H9 (cell line): ENCODE results near the gene APOL4. TPM values are rescaled to one million over a fixed set of nuclear protein-coding genes. Genes with fewer than 3 reads are reported as not detected.
A peak's percentile ranks its signal among the peaks of the same experiment; 100 is the strongest.

ENCODE experiments used
- DNase-seq: peaks from one replicate; pipeline ENCODE4 v3.0.0-alpha.2; 2017
- H2AFZ ChIP-seq: one replicate; pipeline ENCODE4 v1.6.1; 2013; ENCODE audit warnings: mild to moderate bottlenecking, low read length, control low read depth, moderate library complexity
- H2AK5ac ChIP-seq: 2 replicates; pipeline ENCODE4 v1.6.1; 2013; ENCODE audit warnings: low read length, control low read depth, mixed read lengths; ENCODE audit not compliant: insufficient read length
- H2BK120ac ChIP-seq: one replicate; pipeline ENCODE4 v1.6.1; 2013; ENCODE audit warnings: low read depth, mild to moderate bottlenecking, low read length, control low read depth, inconsistent platforms; ENCODE audit not compliant: poor library complexity, severe bottlenecking
- H2BK12ac ChIP-seq: 2 replicates; pipeline ENCODE4 v1.6.1; 2013; ENCODE audit warnings: low read length, control low read depth, mixed read lengths, low read depth; ENCODE audit not compliant: insufficient read length
- H2BK15ac ChIP-seq: 2 replicates; pipeline ENCODE4 v1.6.1; 2013; ENCODE audit warnings: low read depth, low read length, control low read depth
- H2BK20ac ChIP-seq: one replicate; pipeline ENCODE4 v1.6.1; 2013; ENCODE audit warnings: low read depth, mild to moderate bottlenecking, low read length, control low read depth, inconsistent platforms; ENCODE audit not compliant: poor library complexity, severe bottlenecking
- H2BK5ac ChIP-seq: 2 replicates; pipeline ENCODE4 v1.6.1; 2013; ENCODE audit warnings: low read length, control low read depth, mixed read lengths; ENCODE audit not compliant: insufficient read length
- H3K14ac ChIP-seq: 2 replicates; pipeline ENCODE4 v1.6.1; 2013; ENCODE audit warnings: low read length, control low read depth; ENCODE audit not compliant: insufficient read depth
- H3K18ac ChIP-seq: 2 replicates; pipeline ENCODE4 v1.6.1; 2013; ENCODE audit warnings: low read depth, mild to moderate bottlenecking, mixed read lengths, low read length, control low read depth; ENCODE audit not compliant: insufficient read length
- H3K23ac ChIP-seq: 2 replicates; pipeline ENCODE4 v1.6.1; 2013; ENCODE audit warnings: low read length, control low read depth, mixed read lengths, low read depth; ENCODE audit not compliant: insufficient read length
- H3K23me2 ChIP-seq: 2 replicates; pipeline ENCODE4 v1.6.1; 2013; ENCODE audit warnings: low read depth, mild to moderate bottlenecking, mixed read lengths, low read length, control low read depth; ENCODE audit not compliant: insufficient read length, poor library complexity, severe bottlenecking
- H3K27ac ChIP-seq: 2 replicates; pipeline ENCODE4 v1.5.1; 2013; ENCODE audit warnings: low read length, control low read depth, mixed read lengths, low read depth; ENCODE audit not compliant: insufficient read length
- H3K27me3 ChIP-seq: 2 replicates; pipeline ENCODE4 v1.6.1; 2013; ENCODE audit warnings: low read length, control low read depth, inconsistent platforms; ENCODE audit not compliant: insufficient read depth
- H3K4ac ChIP-seq: 2 replicates; pipeline ENCODE4 v1.6.1; 2013; ENCODE audit warnings: low read depth, mild to moderate bottlenecking, control low read depth, inconsistent platforms, low read length, moderate library complexity
- H3K4me1 ChIP-seq: 2 replicates; pipeline ENCODE4 v1.6.1; 2013; ENCODE audit warnings: low read length, control low read depth, inconsistent platforms; ENCODE audit not compliant: insufficient read depth
- H3K4me2 ChIP-seq: 2 replicates; pipeline ENCODE4 v1.6.1; 2013; ENCODE audit warnings: low read length, control low read depth, mixed read lengths; ENCODE audit not compliant: insufficient read length, insufficient read depth
- H3K56ac ChIP-seq: 2 replicates; pipeline ENCODE4 v1.6.1; 2013; ENCODE audit warnings: low read depth, mild to moderate bottlenecking, mixed read lengths, low read length, control low read depth; ENCODE audit not compliant: insufficient read length
- H3K79me1 ChIP-seq: 2 replicates; pipeline ENCODE4 v1.6.1; 2013; ENCODE audit warnings: low read depth, mild to moderate bottlenecking, moderate library complexity, low read length, control low read depth, inconsistent platforms; ENCODE audit not compliant: insufficient read depth, poor library complexity, severe bottlenecking
- H3K79me2 ChIP-seq: 2 replicates; pipeline ENCODE4 v1.6.1; 2013; ENCODE audit warnings: low read length, control low read depth, inconsistent platforms; ENCODE audit not compliant: insufficient read depth
- H3K9ac ChIP-seq: 2 replicates; pipeline ENCODE4 v1.6.1; 2013; ENCODE audit warnings: low read length, control low read depth, mixed read lengths; ENCODE audit not compliant: insufficient read length; ENCODE audit errors: extremely low read depth
- H3K9me3 ChIP-seq: one replicate; pipeline ENCODE4 v1.6.1; 2013; ENCODE audit warnings: low read depth, low read length, inconsistent platforms; ENCODE audit not compliant: control insufficient read depth
- H3T11ph ChIP-seq: one replicate; pipeline ENCODE4 v1.6.1; 2013; ENCODE audit warnings: mild to moderate bottlenecking, low read length, control low read depth, inconsistent platforms
- H4K20me1 ChIP-seq: one replicate; pipeline ENCODE4 v1.6.1; 2013; ENCODE audit not compliant: control insufficient read depth, insufficient read length, insufficient read depth
- H4K5ac ChIP-seq: 2 replicates; pipeline ENCODE4 v1.6.1; 2013; ENCODE audit warnings: low read depth, mild to moderate bottlenecking, mixed read lengths, low read length, control low read depth; ENCODE audit not compliant: insufficient read length
- H4K8ac ChIP-seq: replicated peaks from 2 replicates; pipeline ENCODE4 v1.6.1; 2013; ENCODE audit warnings: low read length, control low read depth, mixed read lengths, low read depth; ENCODE audit not compliant: insufficient read length
- H4K91ac ChIP-seq: 2 replicates; pipeline ENCODE4 v1.6.1; 2013; ENCODE audit warnings: low read depth, mild to moderate bottlenecking, moderate library complexity, mixed read lengths, low read length, control low read depth; ENCODE audit not compliant: insufficient read length
- H3K27ac Mint-ChIP-seq, 3 experiments: 2 replicates in 2 of 3; 3 replicates in 1 of 3; pipeline ENCODE4 v1.8.0; 2020 to 2021; ENCODE audit warnings: mixed read lengths in 3 of 3, mild to moderate bottlenecking in 1 of 3, moderate library complexity in 1 of 3
- H3K27me3 Mint-ChIP-seq: 2 replicates; pipeline ENCODE4 v1.8.0; 2021; ENCODE audit warnings: low read depth, mild to moderate bottlenecking, moderate library complexity, mixed read lengths
- H3K36me3 Mint-ChIP-seq, 3 experiments: 2 replicates in 2 of 3; 3 replicates in 1 of 3; pipeline ENCODE4 v1.8.0; 2020 to 2021; ENCODE audit warnings: low read depth in 3 of 3, mixed read lengths in 3 of 3; ENCODE audit not compliant: insufficient read depth in 1 of 3
- H3K4me1 Mint-ChIP-seq, 2 experiments: 2 replicates each; pipeline ENCODE4 v1.8.0; 2020; ENCODE audit warnings: mixed read lengths in 2 of 2
- H3K4me3 Mint-ChIP-seq, 2 experiments: 2 replicates in 1 of 2; 3 replicates in 1 of 2; pipeline ENCODE4 v1.8.0; 2020 to 2021; ENCODE audit warnings: mild to moderate bottlenecking in 2 of 2, mixed read lengths in 2 of 2, moderate library complexity in 1 of 2
- H3K9me3 Mint-ChIP-seq, 2 experiments: 2 replicates in 1 of 2; 3 replicates in 1 of 2; pipeline ENCODE4 v1.8.0; 2020; ENCODE audit warnings: mild to moderate bottlenecking in 2 of 2, mixed read lengths in 2 of 2, moderate library complexity in 1 of 2
- WGBS: extraction: QIAGEN DNeasy Blood & Tissue Kit; methylation state at CpG from one replicate; pipeline ENCODE4 v1.1.7; 2013; ENCODE audit warnings: missing lambda C conversion rate, low lambda C conversion rate, mixed read lengths; ENCODE audit not compliant: insufficient read length; ENCODE audit errors: extremely low coverage; 5-methylcytosine and 5-hydroxymethylcytosine counted together
- total RNA-seq: library from RNA; stranded (reverse); gene quantifications from 2 replicates; pipeline ENCODE4 v1.2.1, GENCODE V29; 2021
- TF ChIP-seq, protein P1 (sequence below): fragments of 200-600 bp; sonication (generic); conservative IDR thresholded peaks from 3 replicates; pipeline ENCODE4 v1.8.0; 2021; ENCODE audit warnings: antibody characterized with exemption, mild to moderate bottlenecking

Gene APOL4
- total RNA-seq, 1 experiment from 2014 or later, result not detected

DNA sequence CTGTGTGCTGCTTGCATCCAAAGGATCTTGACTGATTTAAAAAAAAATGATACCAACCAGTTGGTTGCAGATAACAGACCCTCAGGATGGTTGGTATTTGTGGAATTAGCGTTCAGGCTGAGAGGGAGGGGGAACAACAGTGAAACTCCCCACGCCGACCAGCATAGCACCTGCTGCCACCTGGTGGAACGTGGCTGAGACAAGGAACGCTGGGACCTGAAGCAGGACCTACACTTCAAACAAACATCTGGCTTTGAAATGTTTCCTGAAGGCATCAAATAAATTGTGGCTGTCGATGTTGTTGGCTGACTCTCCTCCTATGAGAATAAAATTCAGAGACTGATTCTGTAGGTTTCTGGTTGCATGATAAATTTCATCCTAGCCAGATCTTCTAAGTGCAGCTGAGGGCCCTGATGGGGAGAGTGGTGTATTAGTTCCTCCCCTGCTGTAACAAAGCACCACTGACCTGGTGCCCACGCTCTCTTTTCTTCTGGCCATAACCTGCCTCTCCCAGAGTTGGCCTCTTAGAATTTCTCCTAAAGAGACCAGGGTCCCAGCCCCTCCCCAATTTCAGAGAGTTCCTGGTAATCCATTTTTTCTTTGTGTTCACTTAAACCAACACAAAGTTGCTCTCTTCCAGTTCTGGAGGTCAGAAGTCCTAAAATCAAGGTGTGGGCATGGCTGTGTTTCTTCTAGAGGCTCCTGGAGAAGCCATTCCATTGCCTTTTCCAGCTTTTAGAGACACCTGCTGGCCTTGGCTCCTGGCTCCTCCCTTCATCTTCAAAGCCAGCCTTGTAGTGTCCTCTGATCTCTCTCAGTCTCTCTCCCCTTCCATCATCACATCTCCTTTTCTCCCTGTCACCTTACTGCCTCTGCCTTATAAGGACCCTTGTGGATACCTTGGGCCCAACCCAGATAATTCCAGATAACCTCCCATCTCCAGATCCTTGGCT lies 20.5 kb upstream of the APOL4 start:
- Histone ChIP-seq H2BK5ac (no peak overlapping the region), H4K91ac (no peak overlapping the region), H3K56ac (no peak overlapping the region), H3K9me3 (no peaks in the 10 kb centered on the region), H3K14ac (no peak overlapping the region), H4K8ac (no peak overlapping the region), H3K23ac (no peak overlapping the region), H3K4me1 (no peaks in the 10 kb centered on the region), H3K4me2 (no peak overlapping the region), H2AFZ (no peak overlapping the region), H2AK5ac (no peak overlapping the region), H3K79me1 (no peaks in the 10 kb centered on the region), H2BK15ac (no peak overlapping the region), H3K27ac (no peak overlapping the region), H3K27me3 (no peaks in the 10 kb centered on the region), H4K20me1 (no peaks in the 10 kb centered on the region), H2BK120ac (no peak overlapping the region), H3K9ac (no peak overlapping the region), H3T11ph (no peak overlapping the region), H4K5ac (no peak overlapping the region), H3K4ac (no peak overlapping the region), H3K79me2 (no peaks in the 10 kb centered on the region), H2BK12ac (no peak overlapping the region), H3K23me2 (no peaks in the 10 kb centered on the region), H3K18ac (no peak overlapping the region), H2BK20ac (no peak overlapping the region)
- Mint-ChIP-seq H3K9me3 (no peaks in the 10 kb centered on the region; a peak in 1 of 5 replicates), H3K27me3 (peaks cover 5% of the 10 kb centered on the region), H3K4me1 (peaks cover 20% of the 10 kb centered on the region in 2 experiments), H3K27ac (peak overlapping the region in 1 of 3 experiments; percentile 58; a peak in 2 of 7 replicates), H3K4me3 (no peak overlapping the region), H3K36me3 (peaks cover 5 to 11% (median 6%) of the 10 kb centered on the region in 3 experiments; a peak in 4 of 7 replicates)
- TF ChIP-seq, protein P1, sequence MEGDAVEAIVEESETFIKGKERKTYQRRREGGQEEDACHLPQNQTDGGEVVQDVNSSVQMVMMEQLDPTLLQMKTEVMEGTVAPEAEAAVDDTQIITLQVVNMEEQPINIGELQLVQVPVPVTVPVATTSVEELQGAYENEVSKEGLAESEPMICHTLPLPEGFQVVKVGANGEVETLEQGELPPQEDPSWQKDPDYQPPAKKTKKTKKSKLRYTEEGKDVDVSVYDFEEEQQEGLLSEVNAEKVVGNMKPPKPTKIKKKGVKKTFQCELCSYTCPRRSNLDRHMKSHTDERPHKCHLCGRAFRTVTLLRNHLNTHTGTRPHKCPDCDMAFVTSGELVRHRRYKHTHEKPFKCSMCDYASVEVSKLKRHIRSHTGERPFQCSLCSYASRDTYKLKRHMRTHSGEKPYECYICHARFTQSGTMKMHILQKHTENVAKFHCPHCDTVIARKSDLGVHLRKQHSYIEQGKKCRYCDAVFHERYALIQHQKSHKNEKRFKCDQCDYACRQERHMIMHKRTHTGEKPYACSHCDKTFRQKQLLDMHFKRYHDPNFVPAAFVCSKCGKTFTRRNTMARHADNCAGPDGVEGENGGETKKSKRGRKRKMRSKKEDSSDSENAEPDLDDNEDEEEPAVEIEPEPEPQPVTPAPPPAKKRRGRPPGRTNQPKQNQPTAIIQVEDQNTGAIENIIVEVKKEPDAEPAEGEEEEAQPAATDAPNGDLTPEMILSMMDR, result peak; percentile 82
- peak; percentile 80 for DNase-seq
- no CpG with 5 or more reads among the region's 7 CpGs for WGBS
